SH-SY5Y (cell line): Measurements from ENCODE around the gene HIF1A.

Experiments used
- GATA2 ChIP-seq: IDR thresholded peaks from 2 replicates; pipeline ENCODE4 v1.6.1; 2011; ENCODE audit warnings: mild to moderate bottlenecking, low read depth, low read length
- GATA3 ChIP-seq: IDR thresholded peaks from 2 replicates; pipeline ENCODE4 v1.6.1; 2011; ENCODE audit warnings: low read depth, mild to moderate bottlenecking, low read length, moderate library complexity

DNA sequence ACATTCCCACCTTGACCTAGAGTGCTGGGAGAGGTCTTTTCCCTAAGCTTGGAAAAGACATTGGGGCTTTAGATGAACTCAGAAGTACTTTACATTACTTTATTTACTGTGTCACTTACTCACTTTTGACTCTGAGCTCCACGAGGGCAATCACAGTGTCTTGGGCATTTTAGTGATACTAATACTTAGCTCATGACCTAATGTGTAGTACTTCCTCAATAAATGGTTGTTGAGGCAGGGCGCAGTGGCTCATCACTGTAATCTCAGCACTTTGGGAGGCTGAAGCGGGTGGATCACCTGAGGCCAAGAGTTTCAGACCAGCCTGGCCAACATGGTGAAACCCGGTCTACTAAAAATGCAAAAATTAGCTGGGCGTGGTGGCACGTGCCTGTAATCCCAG, 47.1 kb downstream of the HIF1A start:
- TF ChIP-seq GATA3 (no peak), GATA2 (no peak)
